ENCODE measurements around the gene ADAMTSL4. TPM values are rescaled to one million over a fixed set of nuclear protein-coding genes. Genes with fewer than 3 reads are reported as not detected.

ADAMTSL4 gene
- total RNA-seq, 1 donor from 2014 or later, result 12.5 TPM

GRCh38 chr1:150554086-150554452 is 4.9 kb downstream of the ADAMTSL4 start:
- no peak overlapping the region for H3K27ac Mint-ChIP-seq
- no peak for TF ChIP-seq CTCF (conservative IDR thresholded peaks at IDR 0.05)
- no peak for DNase-seq (ENCODE audit: extremely low spot score, unreplicated experiment)
- no peaks in the 10 kb centered on the region for H3K9me3 Mint-ChIP-seq
- H3K4me1 Mint-ChIP-seq (ENCODE audit: unreplicated experiment), result peaks cover 20% of the 10 kb centered on the region
- peaks cover 4% of the 10 kb centered on the region for H3K27me3 Mint-ChIP-seq
- no peaks in the 10 kb centered on the region for H3K36me3 Mint-ChIP-seq
- no peak overlapping the region for H3K4me3 Mint-ChIP-seq

- H3K4me3 Mint-ChIP-seq, result no peak overlapping the region
- DNase-seq (ENCODE audit: extremely low spot score, unreplicated experiment), result no peak
- TF ChIP-seq CTCF (conservative IDR thresholded peaks at IDR 0.05), result no peak
- no peaks in the 10 kb centered on the region for H3K36me3 Mint-ChIP-seq
- H3K27ac Mint-ChIP-seq, result peak overlapping the region; percentile 65
- H3K9me3 Mint-ChIP-seq, result no peaks in the 10 kb centered on the region
- no peaks in the 10 kb centered on the region for H3K27me3 Mint-ChIP-seq
- peaks cover 22% of the 10 kb centered on the region for H3K4me1 Mint-ChIP-seq (ENCODE audit: unreplicated experiment)
Observed at GRCh38 chr1:150555198-150555970, 6.2 kb downstream of the ADAMTSL4 start.

- no peak for DNase-seq (ENCODE audit: extremely low spot score, unreplicated experiment)
- no peak for TF ChIP-seq CTCF (conservative IDR thresholded peaks at IDR 0.05)
- peaks cover 27% of the 10 kb centered on the region for H3K4me1 Mint-ChIP-seq (ENCODE audit: unreplicated experiment)
- H3K9me3 Mint-ChIP-seq, result no peaks in the 10 kb centered on the region
- H3K36me3 Mint-ChIP-seq, result no peaks in the 10 kb centered on the region
- no peak overlapping the region for H3K4me3 Mint-ChIP-seq
- H3K27ac Mint-ChIP-seq, result peak overlapping the region; percentile 16
- H3K27me3 Mint-ChIP-seq, result no peaks in the 10 kb centered on the region
Observed at GRCh38 chr1:150555971-150556865, 7.0 kb downstream of the ADAMTSL4 start.

GRCh38 chr1:150557065-150557600 is 7.9 kb downstream of the ADAMTSL4 start:
- Mint-ChIP-seq H3K27me3 (no peaks in the 10 kb centered on the region), H3K4me3 (no peak overlapping the region), H3K4me1 (ENCODE audit: unreplicated experiment) (peaks cover 24% of the 10 kb centered on the region), H3K9me3 (no peaks in the 10 kb centered on the region), H3K36me3 (no peaks in the 10 kb centered on the region), H3K27ac (no peak overlapping the region)
- no peak for DNase-seq (ENCODE audit: extremely low spot score, unreplicated experiment)
- TF ChIP-seq CTCF (conservative IDR thresholded peaks at IDR 0.05), result no peak

GRCh38 chr1:150557813-150558212 is 8.6 kb downstream of the ADAMTSL4 start:
- H3K9me3 Mint-ChIP-seq, result no peaks in the 10 kb centered on the region
- peaks cover 25% of the 10 kb centered on the region for H3K4me1 Mint-ChIP-seq (ENCODE audit: unreplicated experiment)
- no peak for TF ChIP-seq CTCF (conservative IDR thresholded peaks at IDR 0.05)
- no peak for DNase-seq (ENCODE audit: extremely low spot score, unreplicated experiment)
- H3K36me3 Mint-ChIP-seq, result no peaks in the 10 kb centered on the region
- H3K4me3 Mint-ChIP-seq, result no peak overlapping the region
- no peak overlapping the region for H3K27ac Mint-ChIP-seq
- no peaks in the 10 kb centered on the region for H3K27me3 Mint-ChIP-seq
